Omental fat pad (tissue), 4 donors: ENCODE data around the gene CD37. TPM values are rescaled to one million over a fixed set of nuclear protein-coding genes. Genes with fewer than 3 reads are reported as not detected.
"Not testable (repeated sequence)": the region's sequence is repeated elsewhere in the genome, so short reads cannot be mapped to it uniquely, and the experiment has no call there.

ENCODE experiments used
- ATAC-seq: fragments of 150-250 bp; one replicate; pipeline ENCODE4 v1.9.1; 2016; ENCODE audit warnings: mild to moderate bottlenecking, moderate library complexity; ENCODE audit not compliant: low FRiP score
- DNase-seq: peaks from one replicate; pipeline ENCODE4 v3.0.0-alpha.2; 2019; ENCODE audit warnings: low spot score
- CTCF ChIP-seq, 3 donors: fragments of 450-650 bp; IDR thresholded peaks; one replicate each; pipeline ENCODE4 v1.5.1; 2016 to 2017; ENCODE audit warnings: antibody characterized with exemption in 3 of 3, mild to moderate bottlenecking in 3 of 3, moderate library complexity in 2 of 3
- total RNA-seq, 4 donors: library from RNA; depleted of rRNA; stranded (reverse); fragments of >200 nt; gene quantifications; one replicate each; pipeline ENCODE4 v1.1.0, GENCODE V29; 2016

The CD37 gene
- total RNA-seq, 4 donors from 2014 or later: 10.3 to 43.8 (median 21.5) TPM

DNA sequence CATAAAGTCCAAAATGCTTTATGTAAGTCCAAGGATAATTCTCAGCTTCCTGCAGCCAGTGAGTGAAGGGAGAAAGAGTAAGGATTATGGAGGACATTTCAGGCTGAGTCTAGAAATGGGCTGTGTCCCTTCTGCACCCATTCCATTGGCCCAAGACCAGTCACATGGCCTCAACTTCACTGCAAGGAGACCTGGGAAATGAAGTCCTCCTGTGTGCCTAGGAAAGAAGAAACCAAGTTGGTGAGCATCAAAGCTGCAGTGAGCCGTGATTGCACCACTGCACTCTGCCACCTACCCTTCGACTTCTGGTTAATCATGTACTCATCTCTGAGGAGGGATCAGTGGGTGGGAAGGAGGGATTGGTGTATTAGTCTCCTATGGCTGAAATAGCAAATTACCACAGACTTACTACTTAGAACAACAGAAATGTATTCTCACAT is 3.6 kb upstream of the CD37 start:
- DNase-seq (no peak), ATAC-seq (no peak)
- TF ChIP-seq CTCF (IDR thresholded peaks at IDR 0.05): no peak

DNA sequence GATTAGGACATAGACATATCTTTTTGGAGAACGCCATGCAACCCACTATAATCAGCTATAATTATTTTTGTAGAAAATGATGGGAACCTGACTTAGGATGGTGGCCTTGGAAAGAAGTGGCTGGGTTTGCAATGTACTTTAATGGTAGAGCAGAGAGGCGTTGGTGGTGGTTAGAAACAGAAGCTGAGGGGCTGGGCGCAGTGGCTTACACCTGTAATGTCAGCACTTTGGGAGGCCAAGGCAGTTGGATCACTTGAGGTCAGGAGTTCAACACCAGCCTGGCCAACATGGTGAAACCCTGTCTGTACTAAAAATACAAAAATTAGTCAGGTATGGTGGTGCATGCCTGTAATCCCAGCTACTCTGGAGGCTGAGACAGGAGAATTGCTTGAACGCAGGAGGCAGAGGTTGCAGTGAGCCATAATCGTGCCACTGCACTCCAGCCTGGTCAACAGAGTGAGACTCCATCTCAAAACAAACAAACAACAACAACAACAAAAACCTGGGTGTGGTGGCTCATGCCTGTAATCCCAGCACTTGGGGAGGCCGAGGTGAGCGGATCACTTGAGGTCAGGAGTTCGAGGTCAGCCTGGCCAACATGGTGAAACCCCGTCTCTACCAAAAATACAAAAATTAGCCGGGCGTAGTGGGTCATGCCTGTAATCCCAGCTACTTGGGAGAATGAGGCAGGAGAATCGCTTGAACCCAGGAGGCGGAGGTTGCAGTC is 2.4 kb upstream of the CD37 start:
- ATAC-seq, DNase-seq: not testable (repeated sequence)

DNA sequence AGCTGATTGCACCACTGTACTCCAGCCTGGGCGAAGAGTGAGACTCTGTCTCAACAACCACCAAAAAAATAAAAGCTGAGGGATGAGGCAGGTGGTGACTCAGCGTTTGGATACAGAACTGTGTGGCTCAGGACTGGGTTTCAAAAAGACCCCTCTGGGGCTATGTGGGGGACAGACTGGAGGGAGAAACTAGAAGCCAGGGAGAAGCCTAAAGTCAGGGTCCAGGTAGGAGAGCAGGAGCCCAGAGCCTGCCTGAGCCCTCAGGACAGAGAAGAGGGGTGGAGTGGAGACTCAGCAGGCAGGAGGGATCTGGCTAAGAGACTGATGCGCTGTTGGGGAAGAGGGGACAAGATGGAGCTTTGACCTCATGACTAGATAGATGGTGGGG is 1.8 kb upstream of the CD37 start:
- TF ChIP-seq CTCF (IDR thresholded peaks at IDR 0.05): no peak
- no peak for DNase-seq
- no peak for ATAC-seq

DNA sequence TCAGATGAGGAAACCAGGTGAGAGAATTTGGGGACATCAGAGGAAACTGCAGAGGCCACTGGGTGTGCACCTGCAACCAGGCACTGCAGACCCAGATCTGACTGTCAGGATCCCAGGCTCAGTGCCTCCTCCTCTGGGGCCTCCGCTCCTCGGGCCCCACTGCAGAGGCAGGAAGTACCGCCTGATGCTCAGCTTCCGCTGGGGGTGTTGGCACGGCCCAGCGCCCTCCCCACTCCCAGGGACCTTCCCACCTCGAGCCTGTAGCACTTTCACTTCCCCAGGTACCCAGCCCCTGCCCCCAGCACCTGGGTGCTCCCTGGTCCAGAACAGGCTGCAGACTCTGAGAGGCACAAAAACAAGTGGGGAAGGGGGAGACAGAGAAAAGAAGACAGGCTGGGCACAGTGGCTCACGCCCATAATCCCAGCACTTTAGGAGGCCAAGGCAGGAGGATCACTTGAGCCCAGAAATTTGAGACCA is 1.4 kb upstream of the CD37 start:
- TF ChIP-seq CTCF (IDR thresholded peaks at IDR 0.05): no peak
- DNase-seq: no peak
- ATAC-seq: no peak

GRCh38 chr19:49335784-49336481 is 727 bp downstream of the CD37 start:
- no peak for ATAC-seq
- TF ChIP-seq CTCF (IDR thresholded peaks at IDR 0.05): no peak
- no peak for DNase-seq

DNA sequence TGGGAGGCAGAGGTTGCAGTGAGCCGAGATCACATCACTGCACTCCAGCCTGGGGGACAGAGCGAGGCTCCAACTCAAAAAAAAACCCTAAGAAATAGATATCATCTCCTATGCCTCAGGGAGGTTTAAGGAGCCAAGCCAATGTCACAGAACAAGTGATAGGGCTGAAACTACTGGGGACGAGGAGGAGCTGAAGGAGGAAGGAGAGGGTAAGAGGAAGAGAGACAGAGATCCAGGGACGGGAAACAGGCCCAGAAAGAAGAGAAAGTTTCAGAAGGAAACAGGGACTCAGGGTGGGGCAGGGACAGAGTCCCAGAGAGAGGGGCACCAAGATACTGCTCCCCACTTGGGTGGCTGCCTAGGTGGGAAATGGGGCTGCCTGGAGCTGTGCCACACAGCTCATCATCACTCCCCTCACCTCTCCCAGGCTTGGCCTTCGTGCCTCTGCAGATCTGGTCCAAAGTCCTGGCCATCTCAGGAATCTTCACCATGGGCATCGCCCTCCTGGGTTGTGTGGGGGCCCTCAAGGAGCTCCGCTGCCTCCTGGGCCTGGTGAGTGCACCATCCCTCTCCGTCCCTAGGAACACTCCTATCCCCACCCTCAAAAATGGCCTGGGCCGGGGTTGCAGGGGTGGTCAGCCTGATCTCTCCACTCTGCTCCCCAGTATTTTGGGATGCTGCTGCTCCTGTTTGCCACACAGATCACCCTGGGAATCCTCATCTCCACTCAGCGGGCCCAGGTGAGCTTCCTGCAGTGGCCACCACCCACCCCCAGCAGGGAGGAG is 1.5 kb downstream of the CD37 start:
- DNase-seq (no peak), ATAC-seq (no peak)
- no peak for TF ChIP-seq CTCF (IDR thresholded peaks at IDR 0.05)
